HG02588 (cell line): Measurements from ENCODE around the gene PFDN4.
A peak's percentile ranks its signal among the peaks of the same experiment; 100 is the strongest.
"Not testable (repeated sequence)": the region's sequence is repeated elsewhere in the genome, so short reads cannot be mapped to it uniquely, and the experiment has no call there.

Experiments
- ATAC-seq: cut with Tn5 transposase; IDR thresholded peaks from one replicate; pipeline ENCODE4 v1.9.1; 2021; ENCODE audit warnings: mild to moderate bottlenecking, moderate library complexity; ENCODE audit not compliant: unreplicated experiment

Gene PFDN4

DNA sequence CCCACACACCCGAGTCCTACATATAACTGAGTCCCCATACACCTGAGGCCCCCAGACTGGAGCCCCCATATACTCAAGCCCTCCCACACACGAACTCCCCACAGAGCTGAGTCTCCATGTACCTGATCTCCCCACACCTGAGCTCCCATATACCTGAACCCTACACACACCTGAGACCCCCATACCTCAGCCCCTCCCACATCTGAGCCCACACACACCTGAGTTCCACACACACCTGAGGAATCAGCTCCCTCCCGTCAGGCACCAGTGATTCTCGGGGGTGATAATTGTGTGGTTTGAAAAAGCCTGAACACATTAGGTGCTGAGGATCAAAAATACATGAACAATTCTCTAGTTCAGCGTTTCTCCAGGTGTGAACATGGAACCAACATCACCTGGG lies 15.4 kb downstream of the PFDN4 start:
- no peak for ATAC-seq

DNA sequence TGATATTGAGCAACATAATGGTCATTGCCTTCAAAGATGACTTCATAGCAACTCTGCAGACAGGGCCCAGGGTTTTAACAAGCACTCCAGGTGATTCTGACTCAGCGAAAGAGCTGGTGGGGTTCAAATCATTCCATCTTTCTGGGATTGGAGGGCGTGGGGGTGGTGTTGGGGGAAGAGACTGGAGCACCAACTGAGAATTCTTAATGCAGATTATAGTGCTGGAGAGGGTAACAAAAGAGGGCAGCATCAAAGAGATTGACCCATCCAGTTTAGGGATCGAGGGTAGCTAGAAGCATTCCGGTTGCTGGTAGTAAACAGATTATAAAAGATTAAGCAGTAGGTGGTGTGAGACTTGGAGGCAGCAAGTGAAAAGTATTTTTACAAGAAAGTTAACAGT lies 15.9 kb downstream of the PFDN4 start:
- ATAC-seq: no peak

DNA sequence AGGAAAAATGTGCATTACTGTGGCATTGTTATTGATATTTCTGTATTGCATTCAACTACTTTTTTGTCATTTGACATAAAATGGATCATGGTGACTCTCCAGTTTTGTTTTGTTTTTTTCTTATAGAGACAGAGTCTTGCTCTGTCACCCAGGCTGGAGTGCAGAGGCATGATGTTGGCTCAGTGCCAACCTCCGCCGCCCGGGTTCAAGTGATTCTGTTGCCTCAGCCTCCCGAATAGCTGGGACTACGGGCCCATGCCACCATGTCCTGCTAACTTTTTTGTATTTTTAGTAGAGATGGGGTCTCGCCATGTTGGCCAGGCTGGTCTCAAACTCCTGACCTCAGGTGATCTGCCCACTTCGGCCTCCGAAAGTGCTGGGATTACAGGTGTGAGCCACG lies 16.8 kb downstream of the PFDN4 start:
- ATAC-seq: not testable (repeated sequence)

DNA sequence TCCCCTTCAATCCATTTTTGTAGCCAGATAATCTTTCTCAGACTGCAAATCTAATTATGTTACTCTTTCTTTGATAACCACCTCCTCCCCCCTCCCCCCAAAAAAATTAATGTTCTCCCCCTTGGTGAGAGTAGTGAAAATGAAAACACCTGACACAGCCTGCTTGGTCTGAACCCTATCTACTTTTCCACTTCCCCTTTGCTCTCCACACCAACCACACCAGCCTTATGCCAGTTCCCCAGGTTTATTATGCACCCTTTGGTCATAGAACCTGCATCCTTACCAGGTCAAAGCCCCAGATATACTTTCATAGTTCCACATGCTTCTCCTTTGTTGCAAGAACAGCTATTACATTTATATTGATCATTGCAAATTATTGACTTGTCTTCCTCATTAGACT lies 19.4 kb downstream of the PFDN4 start:
- peak; percentile 88 for ATAC-seq

DNA sequence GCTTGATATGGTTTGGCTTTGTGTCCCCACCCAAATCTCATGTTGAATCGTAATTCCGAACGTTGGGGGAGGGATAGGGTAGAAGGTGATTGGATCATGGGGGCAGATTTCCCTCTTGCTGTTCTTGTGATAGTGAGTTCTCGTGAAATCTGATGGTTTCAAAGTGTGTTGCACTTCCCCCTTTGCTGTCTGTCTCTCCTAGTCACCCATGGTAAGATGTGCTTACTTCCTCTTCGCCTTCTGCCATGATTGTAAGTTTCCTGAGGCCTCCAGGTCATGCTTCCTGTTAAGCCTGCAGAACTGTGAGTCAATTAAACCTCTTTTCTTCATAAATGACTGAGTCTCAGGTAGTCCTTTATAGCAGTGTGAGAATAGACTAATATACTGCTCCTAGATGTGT lies 19.9 kb downstream of the PFDN4 start:
- ATAC-seq: no peak

DNA sequence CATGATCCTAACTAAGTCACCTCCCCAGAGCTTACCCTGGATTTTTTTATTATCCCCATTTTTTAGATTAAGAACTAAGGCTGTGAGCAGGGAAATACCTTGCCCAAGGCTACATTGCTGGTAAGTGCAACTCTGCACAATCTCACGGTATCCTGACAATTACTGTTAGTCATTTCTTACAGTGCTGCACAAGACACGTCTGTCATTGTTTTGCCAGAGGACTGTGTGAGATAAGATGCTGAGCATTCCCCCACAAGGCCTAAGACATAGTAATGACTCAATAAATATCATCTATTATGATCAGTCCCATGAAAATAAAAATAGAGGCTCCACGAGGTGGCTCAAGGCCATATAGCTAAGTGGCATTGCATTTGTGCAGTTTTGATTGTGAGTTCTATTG lies 21.0 kb downstream of the PFDN4 start:
- no peak for ATAC-seq

DNA sequence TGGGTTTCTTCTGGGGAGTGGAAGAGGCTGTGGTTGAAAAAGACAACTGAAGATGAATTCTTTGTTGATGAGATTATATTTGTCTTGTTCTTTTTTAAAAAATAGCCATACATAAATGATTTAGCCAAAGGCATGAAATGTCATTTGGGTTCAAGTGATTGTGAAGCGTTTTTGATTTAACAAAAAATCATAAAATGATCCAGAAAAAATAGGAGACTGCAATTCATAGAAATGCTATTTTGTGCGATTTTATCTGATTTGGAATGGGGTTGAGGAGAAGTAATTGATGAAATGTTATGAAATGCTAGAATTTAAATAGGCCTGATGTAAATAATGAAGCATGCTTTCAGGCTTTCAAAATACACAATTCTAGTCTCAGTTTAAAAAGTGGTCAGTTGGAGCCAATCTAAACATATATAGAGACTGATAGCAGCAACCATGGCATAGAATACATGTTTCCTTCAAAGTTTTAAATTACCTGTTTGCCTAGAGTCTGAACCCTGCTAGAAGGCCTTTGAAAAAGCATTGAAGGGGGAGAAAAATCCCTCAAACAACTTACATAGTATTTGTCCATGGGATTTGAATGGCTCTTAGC lies 21.8 kb downstream of the PFDN4 start:
- ATAC-seq: no peak

DNA sequence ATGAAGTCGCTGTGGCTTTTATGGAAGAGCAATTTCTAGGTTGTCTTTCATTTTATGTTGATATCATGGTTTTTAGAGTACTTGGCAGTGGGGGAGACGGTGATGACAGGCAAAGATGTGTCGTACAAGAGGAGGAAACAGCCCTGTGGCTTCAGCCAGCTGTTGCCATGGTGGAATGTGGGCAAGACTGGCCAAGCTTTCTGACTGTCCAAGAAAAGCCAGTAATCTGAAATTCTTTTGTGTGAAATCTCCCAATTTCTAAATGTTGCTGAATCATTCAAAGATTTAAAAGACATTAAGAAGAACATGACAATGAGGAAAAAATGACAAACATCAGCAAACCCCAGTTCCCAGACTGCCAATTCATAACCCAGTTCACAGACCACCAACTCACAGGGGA lies 23.1 kb downstream of the PFDN4 start:
- ATAC-seq: no peak

DNA sequence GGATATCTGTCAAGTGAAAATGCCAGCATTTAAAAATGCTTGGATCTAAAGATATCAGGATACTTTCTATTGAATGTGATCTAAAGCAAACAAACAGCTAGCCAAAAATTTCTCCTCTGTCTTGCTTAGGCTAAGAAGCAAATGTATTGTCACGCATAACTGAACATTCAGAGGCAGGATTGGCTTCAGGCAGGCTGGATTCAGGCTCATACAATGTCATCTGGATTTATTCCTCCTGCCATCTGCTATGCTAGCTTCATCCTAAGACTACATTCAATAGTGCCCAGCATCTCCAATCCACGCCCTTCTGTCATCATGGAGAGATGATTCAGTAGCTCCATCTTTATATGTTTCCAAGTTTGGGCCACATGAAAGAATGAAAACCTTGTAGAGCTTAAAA lies 27.1 kb downstream of the PFDN4 start:
- no peak for ATAC-seq

DNA sequence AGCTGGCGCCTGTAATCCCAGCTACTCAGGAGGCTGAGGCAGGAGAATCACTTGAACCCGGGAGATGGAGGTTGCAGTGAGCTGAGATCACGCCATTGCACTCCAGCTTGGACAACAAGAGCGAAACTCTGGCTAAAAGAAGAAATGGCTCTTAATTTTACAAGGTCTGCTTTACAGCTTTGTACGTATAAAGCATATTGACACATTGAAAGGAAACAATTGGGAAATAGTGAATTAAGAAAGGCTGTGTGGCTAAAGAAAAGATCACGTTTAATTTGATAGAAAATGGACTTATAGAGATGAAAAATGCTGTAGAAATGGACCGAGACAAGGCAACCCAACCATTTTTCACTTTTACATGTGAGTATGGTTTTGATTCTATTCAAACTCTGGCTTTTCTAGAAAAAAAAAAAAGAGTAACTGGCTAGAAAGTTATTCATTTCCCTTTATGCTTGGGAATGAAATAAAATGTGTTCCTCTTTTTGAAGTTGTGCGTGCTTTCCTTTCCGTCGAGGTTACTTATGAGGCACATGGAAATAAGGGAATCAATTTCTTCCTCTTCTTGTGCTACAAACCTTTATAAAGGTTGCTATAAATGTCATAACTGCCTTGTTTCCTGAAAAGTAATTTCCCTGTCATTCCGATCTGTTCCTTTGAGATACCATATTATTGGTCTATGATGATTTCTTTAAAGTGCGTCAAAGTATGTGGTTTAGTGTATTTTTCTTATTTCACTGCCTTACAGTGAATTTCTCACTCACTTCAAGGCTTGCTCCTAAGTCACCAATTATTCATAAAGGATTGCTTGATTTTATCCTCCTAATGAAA lies 29.4 kb downstream of the PFDN4 start:
- ATAC-seq: no peak

DNA sequence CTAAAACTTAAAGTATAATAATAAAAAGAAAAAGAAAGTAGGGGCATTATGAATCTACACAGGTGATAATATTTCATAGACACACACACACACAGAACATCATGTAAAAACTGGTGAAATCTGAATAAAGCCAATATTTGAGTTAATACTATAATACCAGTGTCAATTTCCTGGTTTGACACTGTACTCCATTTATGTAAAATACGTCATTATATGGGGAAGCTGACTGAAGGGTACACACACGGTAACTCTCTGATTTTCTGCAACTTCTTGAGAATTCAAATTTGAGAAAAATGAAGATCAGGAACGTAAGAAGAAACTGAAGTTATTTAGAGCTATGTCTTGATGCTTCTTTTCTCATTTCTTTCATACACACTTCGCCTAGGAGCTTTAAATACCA lies 36.2 kb downstream of the PFDN4 start:
- no peak for ATAC-seq

DNA sequence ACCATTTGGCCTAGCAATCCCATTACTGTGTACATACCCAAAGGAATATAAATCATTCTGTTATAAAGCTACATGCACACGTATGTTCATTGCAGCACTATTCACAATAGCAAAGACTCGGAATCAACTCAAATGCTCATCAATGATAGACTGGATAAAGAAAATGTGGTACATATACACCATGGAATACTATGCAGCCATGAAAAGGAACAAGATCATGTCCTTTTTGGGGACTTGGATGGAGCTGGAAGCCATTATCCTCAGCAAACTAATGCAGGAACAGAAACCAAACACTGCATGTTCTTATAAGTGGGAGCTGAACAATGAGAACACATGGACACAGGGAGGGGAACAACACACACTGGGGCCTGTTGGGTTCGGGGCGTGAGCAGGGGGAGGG lies 40.8 kb downstream of the PFDN4 start:
- not testable (repeated sequence) for ATAC-seq

DNA sequence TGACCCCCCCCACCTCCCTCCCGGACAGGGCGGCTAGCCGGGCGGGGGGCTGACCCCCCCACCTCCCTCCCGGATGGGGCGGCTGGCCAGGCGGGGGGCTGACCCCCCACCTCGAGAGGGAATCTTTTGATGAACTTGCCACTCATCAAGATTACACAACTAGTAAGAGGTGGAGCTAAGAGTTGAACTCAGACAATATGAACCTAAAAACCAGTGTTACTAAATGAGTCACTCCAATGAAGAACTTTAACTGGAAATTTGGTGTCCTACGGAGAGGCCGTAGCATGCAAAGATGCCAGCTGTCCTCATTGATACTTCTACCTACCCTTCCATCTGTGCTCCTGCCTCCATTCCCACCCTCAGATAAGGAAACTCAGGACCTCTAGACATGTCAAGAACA lies 42.8 kb downstream of the PFDN4 start:
- ATAC-seq: no peak

DNA sequence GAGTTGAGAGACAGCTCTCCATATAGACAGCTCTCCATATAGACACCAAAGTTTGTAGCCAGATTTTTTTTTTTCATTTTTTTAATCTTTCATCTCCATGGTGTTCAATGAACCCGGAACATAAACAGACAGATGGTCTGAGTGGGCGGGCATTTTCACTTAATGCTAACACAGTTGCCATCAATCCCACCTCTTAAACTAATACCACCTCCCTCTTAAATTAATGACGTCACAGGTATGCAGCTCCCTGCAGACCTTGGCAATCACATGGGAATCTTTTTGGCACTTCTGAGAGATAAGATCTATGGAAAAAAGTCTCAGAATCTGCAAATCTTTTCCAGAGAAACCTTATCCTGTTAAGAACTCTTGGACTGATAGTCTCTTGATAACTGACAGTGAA lies 43.2 kb downstream of the PFDN4 start:
- ATAC-seq: no peak

DNA sequence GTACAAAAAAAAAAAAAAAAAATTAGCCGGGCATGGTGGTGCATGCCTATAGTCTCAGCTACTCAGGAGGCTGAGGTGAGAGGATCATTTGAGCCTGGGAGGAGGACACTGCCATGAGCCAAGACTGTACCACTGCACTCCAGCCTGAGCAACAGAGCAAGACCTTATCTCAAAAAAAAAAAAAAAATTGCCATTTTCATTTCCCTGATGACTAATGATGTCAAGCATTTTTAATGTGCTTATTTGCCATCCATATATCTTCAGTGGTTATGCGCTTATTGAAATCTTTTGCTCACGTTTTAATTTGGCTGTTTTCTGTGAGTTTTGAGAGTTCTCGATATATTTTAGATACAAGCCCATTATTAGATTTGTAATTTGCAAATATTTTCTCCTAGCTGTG lies 46.7 kb downstream of the PFDN4 start:
- no peak for ATAC-seq

DNA sequence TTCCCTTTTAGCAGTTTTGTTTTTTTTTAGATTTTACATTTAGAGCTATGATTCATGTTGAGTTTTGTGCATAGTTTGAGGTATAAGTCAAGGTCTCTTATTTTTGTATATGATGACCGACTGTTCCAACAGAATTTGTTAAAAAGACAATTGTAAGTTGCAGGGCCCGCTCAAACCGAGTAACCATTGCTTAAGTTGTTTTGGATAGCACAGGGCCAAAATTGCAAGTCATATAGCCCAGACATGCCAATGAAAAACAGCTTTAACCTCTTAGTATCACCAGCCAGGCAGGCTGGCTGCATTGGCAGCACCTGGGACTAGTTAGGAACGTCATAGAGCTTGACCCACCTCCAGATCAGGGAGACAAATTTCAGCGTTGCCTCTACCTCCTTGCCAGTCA lies 47.3 kb downstream of the PFDN4 start:
- no peak for ATAC-seq

DNA sequence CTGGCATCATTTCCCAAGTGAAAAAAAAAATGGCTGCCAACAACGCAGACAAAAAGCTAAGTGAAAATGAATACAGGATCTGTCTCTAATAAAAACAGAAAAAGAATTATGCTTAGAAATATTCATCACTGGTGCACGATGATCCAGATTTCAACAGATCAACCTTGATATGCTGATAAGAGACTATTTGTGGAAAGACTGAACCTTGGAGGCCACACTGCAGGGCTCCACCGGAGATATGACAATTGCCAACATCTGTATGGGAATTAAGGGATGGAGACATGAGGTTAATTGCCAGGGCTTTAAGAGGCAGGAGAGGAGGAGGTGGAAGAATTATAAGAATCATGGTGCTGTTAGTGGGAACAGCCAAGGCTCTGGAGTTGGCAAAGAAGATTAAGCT lies 48.3 kb downstream of the PFDN4 start:
- ATAC-seq: no peak

DNA sequence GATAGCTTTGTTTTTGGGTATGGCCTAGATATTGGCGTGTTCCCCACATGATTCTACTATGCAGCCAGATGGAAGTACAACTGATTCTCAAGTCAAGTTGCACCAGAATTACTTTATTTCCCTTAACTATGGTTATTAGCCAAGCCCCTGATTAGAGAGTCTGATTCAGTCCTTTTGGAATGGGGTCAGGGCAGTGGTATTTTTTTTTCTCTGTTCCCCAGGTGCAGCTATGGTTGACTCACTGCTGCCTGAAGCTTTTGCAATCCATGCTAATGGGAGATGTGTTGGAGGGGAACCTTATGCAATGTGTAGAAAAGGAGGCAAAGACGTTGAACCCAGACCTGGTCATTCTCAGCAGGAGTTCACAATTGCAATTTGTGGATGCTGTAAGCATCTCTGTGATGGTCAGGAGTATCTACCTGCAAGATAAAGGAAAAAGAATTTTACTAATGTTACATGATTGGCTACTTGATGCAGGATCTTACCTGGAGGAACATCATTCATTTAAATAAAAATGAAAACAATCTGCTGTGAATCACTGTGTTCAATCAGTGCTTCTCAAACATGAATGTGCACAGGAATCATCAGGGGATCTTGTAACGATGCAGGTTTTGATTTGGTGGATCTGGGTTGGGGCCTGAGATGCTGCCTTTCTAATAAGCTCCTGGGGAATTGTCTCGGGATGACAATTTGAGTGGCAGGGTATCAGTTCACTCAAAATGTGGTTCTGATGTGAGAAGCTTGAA lies 49.4 kb downstream of the PFDN4 start:
- no peak for ATAC-seq

DNA sequence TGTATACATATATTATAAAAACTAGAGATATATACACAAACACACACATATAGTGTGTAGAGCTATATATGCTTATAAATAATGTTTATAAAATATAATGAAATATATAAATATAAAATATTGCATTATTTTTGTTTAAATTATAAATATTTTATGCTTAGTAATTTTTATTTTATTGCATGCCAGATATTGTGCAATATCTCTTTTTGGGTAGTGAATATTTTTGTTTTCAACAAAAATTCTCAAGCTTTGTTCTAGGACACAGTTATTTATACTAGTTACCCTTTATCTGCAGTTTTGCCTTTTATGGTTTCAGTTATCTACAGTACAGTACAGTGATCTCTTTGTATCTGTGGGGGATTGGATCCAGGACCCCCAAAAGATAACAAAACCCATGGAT lies 52.2 kb downstream of the PFDN4 start:
- no peak for ATAC-seq

DNA sequence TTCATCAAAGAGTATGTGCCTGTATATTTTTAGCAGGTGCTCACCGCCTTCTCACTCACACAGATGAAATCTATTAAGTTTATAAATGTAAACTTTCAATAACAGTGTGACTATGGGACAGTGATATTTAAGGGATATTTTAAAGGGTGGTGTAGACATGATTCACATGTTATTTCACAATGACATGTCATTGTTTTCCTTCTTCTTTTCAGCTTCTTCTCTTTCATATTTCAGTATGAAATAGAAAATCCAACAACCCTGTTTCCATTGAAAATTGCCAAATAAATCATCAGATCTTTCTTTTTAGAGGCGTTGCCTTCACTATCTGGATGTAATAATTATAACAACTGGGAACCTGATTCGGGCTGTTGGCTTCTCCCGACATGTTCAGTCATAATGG lies 54.8 kb downstream of the PFDN4 start:
- no peak for ATAC-seq

DNA sequence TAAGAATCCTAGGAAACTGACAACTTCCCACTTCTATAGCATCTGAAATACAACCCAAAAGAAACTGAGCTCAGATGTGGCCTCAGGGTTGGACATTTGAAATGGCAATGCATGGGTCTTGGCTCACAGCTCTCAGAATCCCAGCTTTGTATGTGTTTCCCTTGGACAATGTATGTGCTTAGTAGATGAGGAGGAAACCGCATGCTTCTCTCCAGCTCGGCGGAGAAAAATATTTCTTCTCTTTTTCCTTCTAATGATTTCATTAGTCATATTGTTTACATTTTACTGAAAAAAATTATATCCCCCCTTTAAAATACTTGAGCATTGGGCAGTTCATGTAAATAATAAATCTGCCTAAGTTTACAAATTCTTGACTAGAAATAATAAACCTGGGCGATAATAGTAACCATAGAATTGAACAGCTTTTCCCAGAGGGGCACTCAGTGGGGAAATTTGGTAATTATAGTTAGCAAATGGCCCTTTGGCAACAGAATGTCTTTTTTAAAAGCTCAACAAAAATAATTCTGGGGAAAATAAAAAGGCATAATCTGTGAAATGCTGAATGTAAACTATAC lies 55.3 kb downstream of the PFDN4 start:
- ATAC-seq: no peak

DNA sequence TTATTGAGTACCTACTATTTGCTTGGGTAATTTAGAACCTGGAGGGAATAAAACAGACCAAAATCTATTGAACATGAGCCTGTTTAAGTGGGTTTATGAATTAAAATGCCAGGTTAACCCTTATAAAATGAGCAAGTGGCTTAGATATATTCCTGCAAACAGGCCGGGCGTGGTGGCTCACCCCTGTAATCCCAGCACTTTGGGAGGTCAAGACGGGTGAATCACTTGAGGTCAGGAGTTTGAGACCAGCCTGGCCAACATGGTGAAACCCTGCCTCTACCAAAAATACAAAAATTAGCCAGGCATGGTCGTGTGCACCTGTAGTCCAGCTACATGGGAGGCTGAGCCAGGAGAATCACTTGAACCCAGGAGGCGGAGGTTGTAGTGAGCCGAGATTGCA lies 57.9 kb downstream of the PFDN4 start:
- ATAC-seq: not testable (repeated sequence)
